GM18867 (cell line): ENCODE measurements around the gene USP2.

Source experiments
- ATAC-seq: cut with Tn5 transposase; IDR thresholded peaks from one replicate; pipeline ENCODE4 v1.9.1; 2021; ENCODE audit warnings: mild to moderate bottlenecking, moderate library complexity; ENCODE audit not compliant: unreplicated experiment

USP2 gene

DNA sequence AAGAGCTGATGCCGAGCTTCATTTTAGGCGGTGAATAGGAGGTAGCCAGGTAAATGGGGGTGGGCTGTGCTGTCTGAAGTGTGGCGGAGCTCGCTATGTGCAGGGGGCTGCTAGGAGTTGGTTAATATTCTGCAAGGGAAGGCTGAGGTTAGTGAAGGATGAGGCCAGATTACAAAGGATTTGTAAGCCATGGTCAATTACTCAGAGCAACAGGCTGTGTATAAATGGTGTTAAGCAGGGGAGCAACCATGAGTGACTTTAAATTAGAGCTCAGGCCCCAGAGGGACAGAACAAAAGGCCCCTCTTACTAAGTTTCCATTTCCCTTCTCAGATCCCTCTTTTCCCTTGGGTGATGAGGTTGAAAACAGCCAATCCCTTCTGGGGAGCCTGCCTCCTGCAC is 57.3 kb downstream of the USP2 start:
- no peak for ATAC-seq

DNA sequence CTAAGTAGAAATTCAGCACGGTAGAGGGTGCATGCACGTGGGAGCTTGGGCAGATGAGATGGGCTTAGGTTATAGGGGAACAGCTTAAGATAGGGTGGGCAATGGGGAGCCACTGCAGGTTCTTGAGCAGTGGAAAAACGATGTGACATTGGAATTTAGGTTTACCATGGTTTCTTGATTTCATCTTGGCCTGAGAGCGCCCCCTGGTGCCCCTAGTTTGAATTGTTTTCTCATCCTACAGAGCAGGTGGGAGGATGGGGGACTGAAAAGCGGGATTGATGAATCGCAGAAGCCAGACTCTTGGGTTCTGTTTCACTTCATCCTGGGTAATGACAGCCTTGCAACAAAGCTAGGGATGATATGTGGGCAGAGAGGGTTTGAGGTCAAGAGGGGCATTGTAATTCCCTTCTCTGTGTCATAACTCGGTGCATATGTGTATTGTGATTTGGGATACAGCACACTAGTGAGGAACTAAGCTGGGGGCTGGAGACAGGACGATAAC is 57.9 kb downstream of the USP2 start:
- ATAC-seq, result no peak

DNA sequence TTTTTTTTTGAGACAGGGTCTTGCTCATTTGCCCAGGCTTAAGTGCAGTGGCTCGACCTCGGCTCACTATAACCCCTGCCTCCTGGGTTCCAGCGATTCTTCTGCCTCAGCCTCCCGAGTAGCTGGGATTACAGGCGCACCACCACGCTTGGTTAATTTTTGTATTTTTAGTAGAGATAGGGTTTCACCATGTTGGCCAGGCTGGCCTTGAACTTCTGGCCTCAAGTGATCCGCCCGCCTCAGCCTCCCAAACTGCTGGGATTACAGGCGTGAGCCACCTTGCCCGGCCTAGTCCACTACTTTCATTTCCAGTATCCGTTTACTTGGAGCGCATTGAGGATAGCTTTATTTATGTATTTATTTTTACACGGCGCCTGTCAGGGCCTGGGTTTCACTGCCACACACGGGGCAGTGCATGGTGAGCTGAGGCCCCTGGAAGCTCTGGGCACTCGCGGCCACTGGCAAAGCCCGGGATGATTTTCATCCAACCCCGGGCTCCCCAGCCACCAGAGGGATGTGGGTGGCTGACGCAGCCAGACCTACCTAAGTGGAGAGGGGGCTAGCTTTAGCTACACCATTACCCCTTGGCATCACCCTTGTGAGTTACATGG is 58.5 kb downstream of the USP2 start:
- no peak for ATAC-seq

DNA sequence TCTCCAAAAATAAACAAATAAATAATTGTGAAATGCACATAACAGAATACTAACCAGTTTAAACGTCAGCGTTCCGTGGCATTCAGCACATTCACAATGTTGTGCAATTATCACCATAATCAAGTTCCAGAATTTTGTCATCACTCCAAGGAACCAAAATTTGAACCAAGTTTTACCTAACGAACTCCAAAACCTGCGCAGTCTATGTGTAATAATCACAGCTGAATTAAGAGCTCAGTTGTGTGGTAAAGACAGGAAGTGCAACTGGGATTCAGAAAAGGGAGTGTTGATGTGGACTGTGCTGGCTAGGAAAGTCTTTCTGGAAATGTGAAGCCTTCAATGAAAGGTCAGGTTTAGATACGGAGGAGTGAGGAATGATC is 59.1 kb downstream of the USP2 start:
- no peak for ATAC-seq

DNA sequence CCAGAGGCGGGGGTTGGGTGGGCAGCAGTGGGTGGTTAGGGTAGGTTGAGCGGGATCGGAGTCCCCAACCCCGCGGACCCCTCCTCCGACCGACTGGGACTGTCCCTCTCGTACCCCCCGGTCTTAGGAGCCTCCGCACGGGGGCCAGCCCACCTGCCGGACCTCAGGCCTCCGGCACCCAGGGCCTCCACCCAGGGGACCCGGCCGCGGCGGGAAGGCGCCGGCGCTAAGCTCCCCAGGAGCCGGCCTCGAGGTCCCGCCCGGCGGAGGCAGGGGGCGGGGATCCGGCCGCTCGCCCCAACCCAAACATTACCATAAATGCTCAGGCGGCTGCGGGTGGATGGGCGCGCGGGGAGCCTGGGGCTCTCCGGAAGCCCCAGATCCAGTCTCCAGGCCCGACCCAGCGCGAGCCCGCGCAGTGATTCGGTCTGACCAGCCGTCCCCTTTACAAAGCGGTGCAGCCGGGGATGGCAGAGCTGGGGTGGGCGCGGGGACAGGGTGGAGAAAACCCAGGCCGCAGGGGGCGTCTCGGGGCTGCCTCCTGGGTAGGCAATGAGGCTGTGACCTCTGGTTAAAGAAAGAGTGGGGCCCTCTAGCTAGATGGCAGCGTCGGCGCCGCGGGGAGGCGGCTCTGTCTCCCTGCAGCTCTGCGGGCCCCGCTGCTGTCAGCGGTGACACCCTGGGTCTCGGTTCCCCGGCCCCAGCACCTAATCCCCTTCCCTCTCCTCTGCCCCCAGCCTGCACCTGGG is 60.5 kb downstream of the USP2 start:
- ATAC-seq, result peak; percentile 52

DNA sequence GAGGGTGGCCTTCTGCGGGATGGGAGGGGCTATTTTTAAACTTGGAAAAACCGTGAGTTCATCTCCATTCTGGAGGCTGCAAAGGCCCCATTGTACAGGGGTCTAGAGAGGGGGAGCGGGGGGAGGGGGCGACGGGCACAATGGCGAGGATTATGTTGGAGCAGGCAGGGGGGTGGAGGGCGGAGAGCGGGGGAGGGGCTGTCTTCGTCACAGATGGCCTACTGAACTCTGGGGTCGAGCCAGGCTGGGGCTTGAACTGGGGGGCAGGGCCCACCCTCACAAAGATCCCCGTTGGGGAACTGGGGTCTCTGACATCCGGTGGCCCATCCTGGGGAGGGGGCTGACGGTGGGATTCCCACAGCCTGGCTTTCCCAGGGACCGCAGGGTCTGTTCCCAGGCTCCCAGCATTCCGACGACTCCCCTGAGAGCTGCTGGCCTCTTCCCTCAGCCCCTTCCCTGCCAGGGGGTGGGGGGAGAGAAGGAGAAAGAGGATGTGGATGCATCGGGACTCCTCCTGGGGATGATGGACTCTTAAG is 61.2 kb downstream of the USP2 start:
- no peak for ATAC-seq

DNA sequence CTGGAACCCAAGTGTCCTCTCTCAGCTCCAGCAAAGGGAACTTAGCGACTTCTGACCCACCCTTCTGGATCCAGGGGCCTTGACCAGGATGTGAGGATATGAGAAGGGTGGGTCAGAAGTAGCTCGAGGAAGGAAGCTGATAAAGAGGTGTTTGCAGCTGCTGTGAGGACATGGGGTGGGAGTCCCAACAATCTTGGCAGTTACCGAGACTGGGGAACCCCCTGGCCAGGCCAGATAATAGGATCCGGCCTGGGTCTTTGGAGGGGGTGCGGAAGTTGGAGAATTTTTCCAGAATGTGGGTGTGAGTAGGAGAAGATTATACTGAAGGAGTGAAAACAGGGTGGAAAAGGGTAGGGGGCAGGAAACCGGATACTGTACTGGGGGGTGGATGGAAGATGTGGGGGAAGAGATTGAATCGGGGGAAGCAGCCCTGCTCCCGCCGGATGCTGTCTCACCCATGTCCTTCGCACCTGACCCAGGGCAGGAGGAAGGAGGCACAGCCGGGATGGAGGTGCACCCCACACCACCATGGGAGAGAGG is 61.7 kb downstream of the USP2 start:
- no peak for ATAC-seq

DNA sequence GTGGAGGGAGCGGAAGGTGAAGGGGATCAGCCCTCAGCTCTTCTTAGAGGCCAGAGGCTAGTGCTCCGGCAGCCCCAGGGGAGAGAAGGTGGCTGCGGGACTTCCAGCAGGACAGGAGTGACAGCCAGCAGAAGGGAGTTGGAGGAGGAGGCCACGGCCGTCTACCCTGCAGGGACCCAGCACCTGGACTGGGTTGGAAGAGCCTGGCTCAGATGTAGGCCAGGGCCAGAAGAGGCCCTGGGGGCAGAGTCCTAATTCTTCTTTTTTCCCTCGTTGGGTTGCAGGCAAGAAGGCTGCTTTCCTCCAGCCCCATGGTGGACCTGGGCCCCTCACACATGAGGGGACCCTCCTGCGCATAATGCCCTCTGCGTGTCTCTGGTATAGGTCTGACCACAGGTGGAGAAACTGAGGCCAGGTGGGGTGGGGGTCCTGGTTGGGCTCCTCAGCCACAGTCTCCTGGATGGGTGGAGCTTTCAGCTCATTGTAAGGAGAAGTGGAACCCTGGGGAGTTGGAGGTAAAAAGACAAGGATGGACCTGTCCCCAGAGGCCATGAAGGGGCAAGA is 62.3 kb downstream of the USP2 start:
- ATAC-seq, result no peak

DNA sequence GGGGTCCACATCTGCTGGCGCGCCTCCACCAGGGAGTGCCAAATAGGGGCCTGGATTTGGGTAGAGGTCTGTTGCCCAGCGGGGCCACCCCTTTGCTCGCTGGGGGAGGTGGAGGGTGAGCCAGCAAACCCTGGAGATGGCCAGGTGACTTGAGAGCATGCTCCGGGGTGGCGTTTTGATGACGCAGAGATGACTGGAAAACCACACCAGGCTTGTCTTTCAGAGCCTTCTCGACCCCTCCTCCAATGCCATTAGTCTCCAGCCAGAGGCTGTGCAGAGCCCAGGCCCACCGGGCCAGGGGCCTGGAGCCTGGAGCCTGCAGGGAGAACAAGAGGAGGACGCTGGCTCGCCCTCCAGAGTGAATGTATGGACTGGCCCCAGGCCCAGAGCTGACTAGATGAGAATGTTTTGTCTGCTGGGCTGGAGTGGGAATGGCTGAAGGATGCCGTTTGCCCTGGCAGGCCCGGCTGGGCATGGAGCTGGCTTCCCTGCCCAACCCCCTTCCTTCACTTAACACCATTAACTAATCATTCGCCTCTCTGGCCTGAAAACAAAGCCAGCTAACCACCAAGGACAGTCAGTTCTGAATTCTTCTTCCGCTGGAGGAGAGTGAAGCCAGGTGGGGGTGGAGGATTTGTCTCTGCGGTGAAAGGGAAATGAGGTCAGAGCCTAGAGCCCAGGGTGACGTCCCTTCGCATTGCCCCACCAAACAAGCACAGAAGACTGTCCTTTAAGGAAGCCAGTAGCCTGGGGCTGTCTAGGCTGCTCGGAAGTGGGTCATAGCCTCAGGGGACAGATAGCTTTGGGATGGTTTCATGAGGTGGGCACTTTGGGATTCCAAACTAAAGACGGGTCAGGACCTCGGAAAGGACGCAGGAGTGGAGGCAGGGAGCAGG is 63.0 kb downstream of the USP2 start:
- no peak for ATAC-seq

DNA sequence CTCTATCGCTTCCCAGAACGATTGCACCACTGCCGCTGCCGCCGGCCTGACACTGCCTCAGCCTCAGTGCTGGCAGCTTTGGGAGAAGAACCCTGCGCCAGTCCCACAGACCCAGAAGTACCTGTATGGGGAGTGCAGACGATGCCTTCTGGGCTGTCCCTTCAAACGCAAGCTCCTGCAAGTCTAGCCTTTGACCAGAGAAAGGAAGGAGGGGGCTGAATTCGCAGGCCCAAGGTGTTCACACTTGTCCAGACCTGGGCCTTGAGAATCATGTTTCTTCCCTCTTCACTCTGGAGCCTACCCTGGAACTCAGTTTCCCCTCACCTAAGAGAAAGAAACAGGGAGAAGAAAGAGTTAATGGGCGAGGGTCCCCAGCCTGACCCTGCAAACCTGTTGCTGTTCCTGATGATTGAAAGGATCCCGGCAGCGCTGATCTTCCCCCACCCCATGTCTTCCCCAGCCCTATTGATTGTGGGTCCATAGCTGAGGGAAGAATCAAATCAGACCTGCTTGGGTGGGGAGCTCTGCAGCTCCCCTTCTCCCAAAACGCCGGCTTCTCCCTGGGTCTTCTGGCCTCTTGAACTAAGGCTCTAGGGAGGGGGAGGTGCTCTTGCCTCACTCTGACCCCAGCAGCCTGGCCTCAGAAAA is 63.8 kb downstream of the USP2 start:
- ATAC-seq, result no peak

DNA sequence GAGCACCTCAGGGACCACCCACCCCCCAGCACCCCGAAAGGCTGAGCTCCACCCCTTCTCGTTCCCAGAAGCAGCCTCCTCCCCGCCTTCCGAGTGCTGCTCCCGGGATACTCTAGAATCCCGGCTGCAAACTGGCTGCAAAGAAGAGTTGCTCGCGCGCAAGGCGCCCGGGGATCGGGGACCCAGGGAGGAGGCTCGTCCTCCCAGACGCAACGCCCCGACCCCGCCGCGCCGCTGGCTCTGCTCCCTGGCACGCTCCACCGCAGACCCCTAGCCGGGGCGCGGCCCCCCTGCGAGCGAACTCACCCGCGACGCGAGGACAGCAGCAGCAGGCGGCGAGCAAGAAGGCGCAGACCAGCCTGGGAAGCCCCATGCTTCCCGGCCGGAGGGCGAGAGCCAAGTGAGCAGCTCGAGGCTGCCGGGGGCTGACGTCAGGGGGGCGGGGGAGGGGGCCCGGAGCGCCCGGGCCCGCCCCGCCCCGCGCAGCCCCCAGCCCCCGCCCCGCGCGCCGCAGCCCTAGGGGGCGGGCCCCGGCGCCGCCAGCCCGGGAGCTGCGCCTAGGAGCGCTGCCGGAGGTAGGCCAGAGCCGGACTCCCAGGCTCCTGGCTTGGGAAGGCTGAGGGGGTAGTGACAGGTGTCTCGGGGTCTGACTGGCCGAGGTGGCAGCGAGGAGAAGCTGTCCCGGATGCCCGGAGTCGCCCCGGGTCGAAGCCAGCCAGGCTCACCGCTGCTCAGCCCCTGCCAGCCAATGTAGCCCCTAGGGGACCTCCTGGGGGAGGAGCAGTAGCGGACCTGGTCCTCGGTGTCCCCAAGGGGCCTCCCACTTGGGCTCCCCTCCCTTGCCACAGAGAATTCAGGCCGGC is 64.5 kb downstream of the USP2 start, which contains the start of gene MCAM:
MCAM (minus strand) TSS at position 402 of the 863 bp plus-strand sequence; CDS start at position 373, 29 bp downstream.
- no peak for ATAC-seq

DNA sequence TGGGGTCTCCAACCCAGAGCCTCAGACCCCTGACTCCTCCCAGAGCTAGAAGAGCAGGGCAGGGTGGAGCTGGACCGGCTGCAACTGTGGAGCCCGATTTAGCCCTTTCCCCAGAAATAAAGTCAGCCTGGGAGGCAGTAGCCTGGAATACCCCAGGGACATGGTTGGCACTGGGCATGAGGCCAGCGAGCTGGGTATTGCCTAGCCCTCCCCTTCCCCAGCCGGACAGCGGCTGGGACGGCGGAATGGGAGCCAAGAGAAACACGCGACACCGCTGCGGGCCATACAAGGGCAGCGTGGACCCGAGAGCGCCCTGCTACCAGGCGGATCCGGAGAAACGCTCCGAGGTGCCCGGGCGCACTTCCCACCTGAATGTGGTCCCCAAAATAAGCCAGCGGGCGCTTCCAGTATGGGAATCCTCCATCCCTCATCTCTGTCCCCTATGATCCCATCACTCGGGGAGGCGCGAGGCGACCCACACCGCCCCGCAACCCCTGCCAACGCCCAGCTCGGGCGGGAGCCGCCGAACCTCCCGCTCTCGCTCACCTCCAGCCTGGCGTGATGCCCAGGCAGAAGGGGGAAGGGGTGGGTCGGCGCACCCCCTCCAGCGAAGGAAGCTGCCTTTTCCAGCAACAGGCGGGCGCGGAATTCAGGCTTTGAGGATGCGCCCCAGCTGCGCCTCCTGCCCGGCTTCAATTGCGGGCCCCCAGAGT is 65.3 kb downstream of the USP2 start:
- no peak for ATAC-seq

DNA sequence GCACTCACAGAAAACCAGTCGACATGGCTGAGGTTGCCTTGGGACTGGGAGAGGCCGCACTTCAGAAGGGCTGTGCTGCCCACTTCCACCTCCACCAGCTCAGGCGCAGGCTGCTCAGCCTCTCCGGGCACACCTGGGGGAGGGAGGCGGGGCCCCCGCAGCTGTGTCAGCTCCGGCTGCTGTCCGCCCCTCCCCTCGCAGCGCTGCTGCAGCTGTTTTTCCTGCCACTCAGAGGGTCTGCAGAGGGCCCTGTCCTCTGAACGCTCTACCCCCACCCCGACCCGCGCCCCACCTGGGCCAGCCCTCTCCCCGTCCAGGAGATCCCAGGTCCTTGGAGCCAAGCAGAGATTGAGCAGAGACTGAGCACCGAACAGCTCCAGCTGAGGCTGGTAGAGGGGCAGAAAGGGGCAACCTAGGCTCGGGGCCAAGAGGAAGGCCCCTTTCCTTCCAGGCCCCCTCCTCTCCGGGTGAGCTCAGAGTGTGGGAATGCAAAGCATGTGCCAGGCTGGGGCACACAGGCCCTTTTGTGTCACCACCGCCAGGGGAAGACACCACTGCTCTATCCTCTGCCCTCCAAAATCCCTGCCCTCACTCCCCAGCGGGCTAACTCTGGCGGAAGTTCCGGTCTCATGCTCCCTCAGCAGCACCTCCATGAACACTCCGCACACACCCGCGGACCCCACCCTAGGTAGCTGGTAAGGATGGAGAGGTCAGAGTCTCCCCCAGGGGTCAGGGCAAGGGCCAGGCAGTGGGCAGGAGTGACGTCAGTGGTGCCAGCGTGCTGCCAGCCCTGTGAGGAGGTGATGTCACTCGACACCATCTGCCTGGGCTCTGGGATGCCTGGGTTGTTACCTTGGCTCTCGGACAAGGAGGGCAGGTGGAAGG is 66.1 kb downstream of the USP2 start:
- no peak for ATAC-seq

DNA sequence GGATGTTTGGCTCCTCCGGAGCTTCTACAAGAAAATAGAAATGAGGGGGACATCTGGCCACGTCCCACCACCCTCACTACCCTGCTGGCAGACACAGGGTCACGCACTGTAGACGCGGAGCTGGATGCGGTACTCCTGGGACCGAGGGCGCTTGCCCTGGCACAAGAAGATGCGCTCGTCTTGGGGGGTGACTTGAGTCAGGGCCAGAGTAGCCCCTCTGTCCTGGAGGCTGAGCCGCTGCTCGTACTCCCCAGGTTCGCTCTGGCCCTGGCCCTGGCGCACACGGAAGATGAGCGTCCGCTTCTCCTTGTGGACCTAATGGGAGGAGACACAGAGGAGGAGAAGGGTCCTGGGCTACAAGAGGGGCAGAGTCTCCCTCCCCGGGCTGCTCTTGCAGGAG is 66.8 kb downstream of the USP2 start:
- ATAC-seq, result no peak

DNA sequence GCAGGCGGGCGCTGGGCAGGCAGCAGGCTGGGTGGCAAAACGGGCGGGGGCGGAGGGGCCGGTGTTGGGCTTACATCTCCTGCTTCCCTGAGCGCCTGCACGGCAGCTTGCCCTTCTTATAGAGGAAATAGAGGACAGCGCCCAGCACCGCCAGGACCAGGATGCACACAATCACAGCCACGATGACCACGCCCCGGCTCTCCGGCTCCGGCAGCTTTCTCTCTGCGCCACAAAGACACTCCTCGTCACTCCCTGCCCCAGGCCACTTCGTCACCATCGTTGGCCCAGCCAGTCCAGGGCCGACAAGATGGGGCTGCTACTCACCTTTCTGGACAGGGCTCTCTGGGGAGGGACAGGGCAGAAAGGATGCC is 70.8 kb downstream of the USP2 start:
- ATAC-seq, result no peak

DNA sequence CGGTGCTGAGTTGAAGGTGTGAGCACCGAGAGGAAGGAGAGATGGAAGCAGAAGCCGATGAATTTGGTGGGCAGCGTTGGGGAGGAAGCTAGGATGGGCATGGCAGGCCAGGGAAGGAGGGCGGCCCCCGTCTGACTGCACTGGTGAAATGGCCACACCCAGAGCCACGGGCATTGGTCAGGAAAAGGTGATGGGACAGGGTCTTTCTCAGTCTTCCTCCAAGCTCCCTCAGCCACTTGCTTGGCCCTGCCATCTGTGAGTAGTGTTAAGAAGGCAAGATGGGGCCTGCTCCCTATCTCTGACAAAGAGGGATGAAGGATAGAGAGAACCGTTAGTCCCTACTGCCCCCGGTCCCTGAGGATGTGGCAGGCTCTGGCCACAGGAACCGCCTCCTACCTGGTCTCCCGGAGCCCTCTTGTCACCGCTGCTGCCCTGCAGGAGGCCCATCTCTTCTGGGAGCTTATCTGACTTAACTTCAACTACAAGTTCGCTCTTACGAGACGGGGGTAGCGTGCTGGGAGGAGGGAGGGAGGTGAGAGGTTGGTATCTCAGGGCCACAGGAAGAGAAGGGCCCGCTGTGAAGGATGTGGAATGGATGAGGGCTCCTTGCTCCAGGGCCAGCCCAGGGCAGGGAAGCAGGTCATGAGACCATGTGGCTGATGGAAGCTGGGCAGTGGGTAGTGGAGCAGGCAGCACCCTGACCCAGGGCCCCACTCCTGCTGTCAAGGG is 71.4 kb downstream of the USP2 start:
- ATAC-seq, result no peak

DNA sequence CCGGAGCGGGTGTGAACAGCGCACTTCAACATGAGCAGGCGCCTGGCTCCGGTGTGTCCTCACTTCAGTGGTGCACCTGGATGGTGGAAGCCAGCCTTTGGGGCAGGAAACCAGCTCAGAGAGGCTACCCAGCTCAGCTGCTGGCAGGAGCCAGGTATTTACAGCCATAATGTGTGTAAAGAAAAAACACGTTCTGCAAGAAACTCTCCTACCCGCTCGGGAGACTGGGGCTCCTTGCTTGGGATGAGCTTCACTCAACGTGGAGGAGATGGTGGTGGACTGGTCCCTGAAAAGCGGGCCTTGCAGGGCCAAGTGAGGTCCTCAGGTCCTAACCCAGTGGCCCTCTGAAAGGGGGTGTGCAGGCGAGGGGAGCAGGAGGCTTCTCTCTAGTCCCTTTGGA is 72.1 kb downstream of the USP2 start:
- no peak for ATAC-seq
